ENCODE data around the gene CTAG1A. TPM values are rescaled to one million over a fixed set of nuclear protein-coding genes. Genes with fewer than 3 reads are reported as not detected.

The CTAG1A gene
- total and polyA plus RNA-seq, 4 experiments from 2014 or later: not detected

- ChIA-PET CTCF (ENCODE audit: partially characterized antibody) (no interaction called here), POLR2A (ENCODE audit: partially characterized antibody) (no interaction called here)
- no peak for DNase-seq
- no peaks in the 10 kb centered on the region for H3K27me3 ChIP-seq (ENCODE audit: insufficient read depth, low read length)
- Mint-ChIP-seq H3K4me1 (peaks cover 0 to 8% (median 2%) of the 10 kb centered on the region in 4 donors), H3K27me3 (no peaks in the 10 kb centered on the region), H3K36me3 (no peaks in the 10 kb centered on the region), H3K27ac (no peak overlapping the region), H3K4me3 (no peak overlapping the region), H3K9me3 (peaks cover 0 to 3% (median 0%) of the 10 kb centered on the region in 8 donors)
- H3K36me3 ChIP-seq (ENCODE audit: insufficient read depth, low read length): no peaks in the 10 kb centered on the region
- intact Hi-C loops (cut with micrococcal nuclease): no loop called here
- no peak overlapping the region for H3K4me3 ChIP-seq (ENCODE audit: low read length in 2 of 2)
- H3K27ac ChIP-seq (ENCODE audit: low read depth, low read length): no peak overlapping the region
- H3K9me3 ChIP-seq (ENCODE audit: control insufficient read depth in 1 of 2, low read length in 2 of 2): no peaks in the 10 kb centered on the region
- H3K4me1 ChIP-seq (ENCODE audit: insufficient read depth, low read length): no peaks in the 10 kb centered on the region
Measured at GRCh38 chrX:154597221-154597620, 12.3 kb downstream of the CTAG1A start.

- Histone ChIP-seq H3K27ac (ENCODE audit: low read depth, low read length) (no peak overlapping the region), H3K9me3 (ENCODE audit: control insufficient read depth in 1 of 2, low read length in 2 of 2) (no peaks in the 10 kb centered on the region), H3K27me3 (ENCODE audit: insufficient read depth, low read length) (no peaks in the 10 kb centered on the region), H3K36me3 (ENCODE audit: insufficient read depth, low read length) (no peaks in the 10 kb centered on the region), H3K4me1 (ENCODE audit: insufficient read depth, low read length) (no peaks in the 10 kb centered on the region), H3K4me3 (ENCODE audit: low read length in 2 of 2) (no peak overlapping the region)
- CTCF ChIA-PET (ENCODE audit: partially characterized antibody): interaction anchor here (1.0 kb wide), 1 partner anchor 11 kb away, joined by 3 read pairs; no protein-coding TSS in a partner anchor
- no peak for DNase-seq
- POLR2A ChIA-PET (ENCODE audit: partially characterized antibody): no interaction called here
- no peak overlapping the region for H3K4me3 Mint-ChIP-seq
- intact Hi-C loops (cut with micrococcal nuclease): no loop called here
- H3K9me3 Mint-ChIP-seq: no peaks in the 10 kb centered on the region
- peaks cover 0 to 1% of the 10 kb centered on the region in 2 donors for H3K27me3 Mint-ChIP-seq
- peaks cover 0 to 8% (median 2%) of the 10 kb centered on the region in 4 donors for H3K4me1 Mint-ChIP-seq
- H3K27ac Mint-ChIP-seq: no peak overlapping the region
- no peaks in the 10 kb centered on the region for H3K36me3 Mint-ChIP-seq
Measured at GRCh38 chrX:154598656-154599055, 13.7 kb downstream of the CTAG1A start.

- no peaks in the 10 kb centered on the region for H3K9me3 Mint-ChIP-seq
- DNase-seq: no peak
- H3K36me3 Mint-ChIP-seq: no peaks in the 10 kb centered on the region
- H3K4me3 Mint-ChIP-seq: no peak overlapping the region
- Histone ChIP-seq H3K27ac (ENCODE audit: low read depth, low read length) (no peak overlapping the region), H3K27me3 (ENCODE audit: insufficient read depth, low read length) (no peaks in the 10 kb centered on the region), H3K4me1 (ENCODE audit: insufficient read depth, low read length) (no peaks in the 10 kb centered on the region), H3K4me3 (ENCODE audit: low read length in 2 of 2) (no peak overlapping the region), H3K36me3 (ENCODE audit: insufficient read depth, low read length) (no peaks in the 10 kb centered on the region), H3K9me3 (ENCODE audit: control insufficient read depth in 1 of 2, low read length in 2 of 2) (no peaks in the 10 kb centered on the region)
- ChIA-PET CTCF (ENCODE audit: partially characterized antibody) (interaction anchor here (1.0 kb wide), 1 partner anchor 11 kb away, joined by 3 read pairs; no protein-coding TSS in a partner anchor), POLR2A (ENCODE audit: partially characterized antibody) (no interaction called here)
- no peak overlapping the region for H3K27ac Mint-ChIP-seq
- peaks cover 0 to 8% (median 2%) of the 10 kb centered on the region in 4 donors for H3K4me1 Mint-ChIP-seq
- intact Hi-C loops (cut with micrococcal nuclease): no loop called here
- peaks cover 0 to 1% of the 10 kb centered on the region in 2 donors for H3K27me3 Mint-ChIP-seq
Measured at GRCh38 chrX:154599531-154599930, 14.6 kb downstream of the CTAG1A start.

GRCh38 chrX:154600759-154601374 lies 15.9 kb downstream of the CTAG1A start:
- POLR2A ChIA-PET (ENCODE audit: partially characterized antibody): no interaction called here
- Mint-ChIP-seq H3K36me3 (no peaks in the 10 kb centered on the region), H3K4me3 (no peak overlapping the region), H3K9me3 (no peaks in the 10 kb centered on the region), H3K4me1 (peaks cover 0 to 4% (median under 1%) of the 10 kb centered on the region in 4 donors), H3K27me3 (peaks cover 0 to 1% of the 10 kb centered on the region in 2 donors), H3K27ac (no peak overlapping the region)
- H3K4me1 ChIP-seq (ENCODE audit: insufficient read depth, low read length): no peaks in the 10 kb centered on the region
- H3K27me3 ChIP-seq (ENCODE audit: insufficient read depth, low read length): no peaks in the 10 kb centered on the region
- H3K27ac ChIP-seq (ENCODE audit: low read depth, low read length): no peak overlapping the region
- no peak overlapping the region for H3K4me3 ChIP-seq (ENCODE audit: low read length in 2 of 2)
- CTCF ChIA-PET (ENCODE audit: partially characterized antibody): no interaction called here
- H3K36me3 ChIP-seq (ENCODE audit: insufficient read depth, low read length): no peaks in the 10 kb centered on the region
- no peak for DNase-seq
- no peaks in the 10 kb centered on the region for H3K9me3 ChIP-seq (ENCODE audit: control insufficient read depth in 1 of 2, low read length in 2 of 2)
- intact Hi-C loops (cut with micrococcal nuclease): no loop called here

GRCh38 chrX:154602226-154602625 lies 17.3 kb downstream of the CTAG1A start:
- Histone ChIP-seq H3K4me1 (ENCODE audit: insufficient read depth, low read length) (no peaks in the 10 kb centered on the region), H3K27me3 (ENCODE audit: insufficient read depth, low read length) (no peaks in the 10 kb centered on the region), H3K36me3 (ENCODE audit: insufficient read depth, low read length) (no peaks in the 10 kb centered on the region), H3K4me3 (ENCODE audit: low read length in 2 of 2) (no peak overlapping the region), H3K9me3 (ENCODE audit: control insufficient read depth in 1 of 2, low read length in 2 of 2) (no peaks in the 10 kb centered on the region), H3K27ac (ENCODE audit: low read depth, low read length) (no peak overlapping the region)
- intact Hi-C loops (cut with micrococcal nuclease): no loop called here
- ChIA-PET POLR2A (ENCODE audit: partially characterized antibody) (no interaction called here), CTCF (ENCODE audit: partially characterized antibody) (no interaction called here)
- Mint-ChIP-seq H3K4me3 (peak overlapping the region in 1 of 8 donors; percentile 20), H3K27me3 (peaks cover 0 to 1% of the 10 kb centered on the region in 2 donors), H3K4me1 (peaks cover 0 to 5% (median 2%) of the 10 kb centered on the region in 4 donors), H3K36me3 (no peaks in the 10 kb centered on the region), H3K27ac (no peak overlapping the region), H3K9me3 (no peaks in the 10 kb centered on the region)
- DNase-seq: no peak

- intact Hi-C loops (cut with micrococcal nuclease): no loop called here
- Mint-ChIP-seq H3K27me3 (peaks cover 0 to 1% of the 10 kb centered on the region in 2 donors), H3K4me1 (peaks cover 0 to 5% (median 2%) of the 10 kb centered on the region in 4 donors), H3K9me3 (no peaks in the 10 kb centered on the region), H3K4me3 (no peak overlapping the region), H3K27ac (no peak overlapping the region), H3K36me3 (no peaks in the 10 kb centered on the region)
- no peak for DNase-seq
- Histone ChIP-seq H3K27ac (ENCODE audit: low read depth, low read length) (no peak overlapping the region), H3K4me3 (ENCODE audit: low read length in 2 of 2) (no peak overlapping the region), H3K36me3 (ENCODE audit: insufficient read depth, low read length) (no peaks in the 10 kb centered on the region), H3K9me3 (ENCODE audit: control insufficient read depth in 1 of 2, low read length in 2 of 2) (no peaks in the 10 kb centered on the region), H3K4me1 (ENCODE audit: insufficient read depth, low read length) (no peaks in the 10 kb centered on the region), H3K27me3 (ENCODE audit: insufficient read depth, low read length) (no peaks in the 10 kb centered on the region)
- ChIA-PET POLR2A (ENCODE audit: partially characterized antibody) (no interaction called here), CTCF (ENCODE audit: partially characterized antibody) (no interaction called here)
Measured at GRCh38 chrX:154602766-154603437, 18.0 kb downstream of the CTAG1A start.

- ChIA-PET POLR2A (ENCODE audit: partially characterized antibody) (interaction anchor here (0.6 kb wide), 1 partner anchor 246 kb away, joined by 3 read pairs; no protein-coding TSS in a partner anchor), CTCF (ENCODE audit: partially characterized antibody) (no interaction called here)
- H3K27ac ChIP-seq (ENCODE audit: low read depth, low read length): no peak overlapping the region
- no peaks in the 10 kb centered on the region for H3K9me3 ChIP-seq (ENCODE audit: control insufficient read depth in 1 of 2, low read length in 2 of 2)
- intact Hi-C loops (cut with micrococcal nuclease): no loop called here
- no peaks in the 10 kb centered on the region for H3K36me3 Mint-ChIP-seq
- H3K9me3 Mint-ChIP-seq: no peaks in the 10 kb centered on the region
- H3K4me3 ChIP-seq (ENCODE audit: low read length in 2 of 2): no peak overlapping the region
- DNase-seq: no peak
- no peak overlapping the region for H3K4me3 Mint-ChIP-seq
- no peaks in the 10 kb centered on the region for H3K36me3 ChIP-seq (ENCODE audit: insufficient read depth, low read length)
- H3K27ac Mint-ChIP-seq: no peak overlapping the region
- H3K27me3 ChIP-seq (ENCODE audit: insufficient read depth, low read length): no peaks in the 10 kb centered on the region
- peaks cover 0 to 1% of the 10 kb centered on the region in 2 donors for H3K27me3 Mint-ChIP-seq
- H3K4me1 ChIP-seq (ENCODE audit: insufficient read depth, low read length): no peaks in the 10 kb centered on the region
- peaks cover 0 to 5% (median 2%) of the 10 kb centered on the region in 4 donors for H3K4me1 Mint-ChIP-seq
Measured at GRCh38 chrX:154603438-154604430, 18.8 kb downstream of the CTAG1A start.
